Measurements from ENCODE around the gene TMEM154. TPM values are rescaled to one million over a fixed set of nuclear protein-coding genes. Genes with fewer than 3 reads are reported as not detected.

The TMEM154 gene
- total RNA-seq, 4 donors from 2014 or later = 2.0 to 13.4 (median 3.3) TPM

GRCh38 chr4:152646221-152646620 lies 33.6 kb downstream of the TMEM154 start:
- DNase-seq (ENCODE audit: low spot score) = no peak
- no peak for TF ChIP-seq CTCF (IDR thresholded peaks at IDR 0.05)

GRCh38 chr4:152644130-152644529 lies 35.7 kb downstream of the TMEM154 start:
- no peak for DNase-seq (ENCODE audit: low spot score)
- no peak for ATAC-seq (ENCODE audit: low FRiP score)
- no peak for TF ChIP-seq CTCF (IDR thresholded peaks at IDR 0.05)

More at GRCh38 chr4:152646221-152646620, 33.6 kb downstream of the TMEM154 start:
- ATAC-seq (ENCODE audit: low FRiP score) = no peak

- no peak for DNase-seq (ENCODE audit: low spot score)
- no peak for TF ChIP-seq CTCF (IDR thresholded peaks at IDR 0.05)
- ATAC-seq (ENCODE audit: low FRiP score) = no peak
These were observed 36.4 kb downstream of the TMEM154 start for GRCh38 chr4:152643153-152644035.

- DNase-seq (ENCODE audit: low spot score) = no peak
- TF ChIP-seq CTCF (IDR thresholded peaks at IDR 0.05) = no peak
- ATAC-seq (ENCODE audit: low FRiP score) = no peak
These were observed 39.5 kb downstream of the TMEM154 start for GRCh38 chr4:152640058-152640921.

- no peak for TF ChIP-seq CTCF (IDR thresholded peaks at IDR 0.05)
- no peak for ATAC-seq (ENCODE audit: low FRiP score)
- DNase-seq (ENCODE audit: low spot score) = no peak
These were observed 43.9 kb downstream of the TMEM154 start for GRCh38 chr4:152635851-152636250.

GRCh38 chr4:152634110-152634760 lies 45.6 kb downstream of the TMEM154 start:
- TF ChIP-seq CTCF (IDR thresholded peaks at IDR 0.05) = no peak
- ATAC-seq (ENCODE audit: low FRiP score) = no peak
- DNase-seq (ENCODE audit: low spot score) = no peak

Data from omental fat pad (tissue), 4 donors.